ENCODE results near the gene PDE6G. TPM values are rescaled to one million over a fixed set of nuclear protein-coding genes. Genes with fewer than 3 reads are reported as not detected.

PDE6G gene
- total RNA-seq, 1 donor from 2014 or later: 0.83 TPM

DNA sequence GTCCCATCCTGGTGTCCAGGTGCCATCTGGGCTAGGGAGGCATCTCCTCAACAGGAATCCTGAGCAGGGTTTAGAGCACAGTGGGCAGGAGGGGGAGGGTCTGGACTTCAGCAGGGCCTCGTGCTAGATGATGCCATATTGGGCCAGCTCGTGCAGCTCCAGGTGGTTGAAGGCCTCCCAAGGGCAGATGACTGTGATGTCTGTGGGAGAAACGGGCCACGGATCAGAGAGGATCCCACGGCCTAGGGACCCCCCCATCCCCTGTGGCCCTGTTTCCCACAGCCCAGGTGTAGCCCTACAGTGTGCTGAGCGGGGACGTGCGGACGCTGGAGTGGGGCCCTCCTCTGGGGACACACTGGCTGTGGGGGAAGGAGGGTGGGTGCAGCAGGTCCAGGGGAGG lies 5.4 kb downstream of the PDE6G start:
- no peaks in the 10 kb centered on the region for H3K9me3 Mint-ChIP-seq (ENCODE audit: unreplicated experiment)
- no peak for DNase-seq (ENCODE audit: extremely low spot score, unreplicated experiment)
- no peak overlapping the region for H3K4me3 Mint-ChIP-seq (ENCODE audit: unreplicated experiment)
- TF ChIP-seq, protein P1, sequence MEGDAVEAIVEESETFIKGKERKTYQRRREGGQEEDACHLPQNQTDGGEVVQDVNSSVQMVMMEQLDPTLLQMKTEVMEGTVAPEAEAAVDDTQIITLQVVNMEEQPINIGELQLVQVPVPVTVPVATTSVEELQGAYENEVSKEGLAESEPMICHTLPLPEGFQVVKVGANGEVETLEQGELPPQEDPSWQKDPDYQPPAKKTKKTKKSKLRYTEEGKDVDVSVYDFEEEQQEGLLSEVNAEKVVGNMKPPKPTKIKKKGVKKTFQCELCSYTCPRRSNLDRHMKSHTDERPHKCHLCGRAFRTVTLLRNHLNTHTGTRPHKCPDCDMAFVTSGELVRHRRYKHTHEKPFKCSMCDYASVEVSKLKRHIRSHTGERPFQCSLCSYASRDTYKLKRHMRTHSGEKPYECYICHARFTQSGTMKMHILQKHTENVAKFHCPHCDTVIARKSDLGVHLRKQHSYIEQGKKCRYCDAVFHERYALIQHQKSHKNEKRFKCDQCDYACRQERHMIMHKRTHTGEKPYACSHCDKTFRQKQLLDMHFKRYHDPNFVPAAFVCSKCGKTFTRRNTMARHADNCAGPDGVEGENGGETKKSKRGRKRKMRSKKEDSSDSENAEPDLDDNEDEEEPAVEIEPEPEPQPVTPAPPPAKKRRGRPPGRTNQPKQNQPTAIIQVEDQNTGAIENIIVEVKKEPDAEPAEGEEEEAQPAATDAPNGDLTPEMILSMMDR (IDR thresholded peaks at IDR 0.05): no peak
- H3K27me3 Mint-ChIP-seq (ENCODE audit: unreplicated experiment): no peaks in the 10 kb centered on the region
- peaks cover 14% of the 10 kb centered on the region for H3K4me1 Mint-ChIP-seq (ENCODE audit: unreplicated experiment)
- no peaks in the 10 kb centered on the region for H3K36me3 Mint-ChIP-seq (ENCODE audit: unreplicated experiment)
- no peak overlapping the region for H3K27ac Mint-ChIP-seq (ENCODE audit: unreplicated experiment)

DNA sequence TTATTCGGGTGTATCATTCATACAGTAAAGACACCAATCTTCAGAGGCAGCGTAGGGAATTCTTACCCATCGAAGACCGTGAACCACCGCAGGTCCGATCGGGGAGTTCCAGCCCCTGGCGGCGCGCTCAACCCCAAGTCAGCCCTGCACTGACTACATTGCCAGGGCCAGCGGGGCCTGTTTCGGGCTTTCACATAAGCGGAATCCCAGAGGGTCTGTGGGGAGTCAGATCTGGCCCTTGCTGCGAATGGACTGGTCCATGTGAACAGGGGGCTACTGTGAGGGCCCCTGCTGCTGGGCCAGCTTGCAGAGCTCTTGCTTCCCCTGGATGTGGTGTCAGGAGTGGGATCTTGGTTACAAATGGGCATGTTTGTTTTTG lies 7.6 kb downstream of the PDE6G start:
- H3K4me3 Mint-ChIP-seq (ENCODE audit: unreplicated experiment): no peak overlapping the region
- no peak for DNase-seq (ENCODE audit: extremely low spot score, unreplicated experiment)
- H3K4me1 Mint-ChIP-seq (ENCODE audit: unreplicated experiment): peaks cover 13% of the 10 kb centered on the region
- no peaks in the 10 kb centered on the region for H3K27me3 Mint-ChIP-seq (ENCODE audit: unreplicated experiment)
- no peaks in the 10 kb centered on the region for H3K36me3 Mint-ChIP-seq (ENCODE audit: unreplicated experiment)
- TF ChIP-seq, protein P1 (IDR thresholded peaks at IDR 0.05): no peak
- H3K9me3 Mint-ChIP-seq (ENCODE audit: unreplicated experiment): no peaks in the 10 kb centered on the region
- H3K27ac Mint-ChIP-seq (ENCODE audit: unreplicated experiment): no peak overlapping the region

DNA sequence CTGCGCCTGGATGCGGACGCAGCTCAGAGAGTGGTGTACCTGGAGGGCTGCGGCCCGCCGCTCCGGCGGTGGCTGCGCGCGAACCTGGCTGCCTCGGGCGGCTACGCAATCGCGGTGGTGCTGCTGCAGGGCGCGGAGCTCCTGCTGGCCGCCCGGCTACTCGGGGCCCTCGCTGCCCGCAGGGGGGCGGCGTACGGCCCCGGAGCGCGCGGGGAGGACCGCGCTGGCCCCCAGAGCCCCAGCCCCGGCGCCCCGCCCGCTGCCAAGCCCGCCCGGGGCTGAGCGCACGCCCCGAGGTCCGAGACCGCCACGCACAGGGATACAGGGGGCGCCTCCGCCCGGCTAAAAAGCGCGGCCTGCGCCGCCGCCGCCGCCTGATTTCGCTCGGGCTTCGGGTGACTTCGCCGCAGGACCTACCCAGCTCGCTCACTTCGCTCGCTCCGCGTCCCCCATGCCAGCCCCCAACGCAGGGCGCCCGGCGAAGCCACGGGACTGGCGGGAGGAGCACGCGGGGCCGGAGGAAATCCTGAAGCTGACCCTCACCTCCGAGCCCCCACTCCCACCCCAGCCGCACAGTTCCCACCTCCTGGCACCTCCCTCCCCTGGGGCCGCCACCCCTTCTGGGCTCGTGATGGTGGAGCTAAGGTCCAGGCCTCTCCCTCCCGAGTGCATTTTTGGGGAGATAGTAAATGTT lies 8.2 kb downstream of the PDE6G start:
- no peak overlapping the region for H3K4me3 Mint-ChIP-seq (ENCODE audit: unreplicated experiment)

DNA sequence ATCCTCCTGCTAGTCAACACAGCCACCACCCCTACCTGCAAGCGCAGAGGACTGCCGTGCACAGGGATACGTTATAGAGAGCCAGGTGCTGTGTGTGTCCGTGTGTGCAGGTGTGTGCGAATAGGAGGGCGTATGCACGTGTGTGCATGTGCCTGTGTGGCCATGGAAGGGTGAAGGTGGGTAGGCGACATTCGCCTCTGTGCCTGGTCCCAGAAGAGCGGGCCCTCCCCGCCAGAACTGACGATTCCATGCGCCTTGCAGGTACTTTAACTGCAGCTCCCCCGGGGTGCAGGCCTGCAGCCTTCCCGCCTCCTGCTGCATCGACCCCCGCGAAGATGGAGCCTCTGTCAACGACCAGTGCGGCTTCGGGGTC lies 8.7 kb downstream of the PDE6G start:
- no peaks in the 10 kb centered on the region for H3K9me3 Mint-ChIP-seq (ENCODE audit: unreplicated experiment)
- no peak overlapping the region for H3K4me3 Mint-ChIP-seq (ENCODE audit: unreplicated experiment)
- H3K27me3 Mint-ChIP-seq (ENCODE audit: unreplicated experiment): no peaks in the 10 kb centered on the region
- no peak for DNase-seq (ENCODE audit: extremely low spot score, unreplicated experiment)
- peaks cover 6% of the 10 kb centered on the region for H3K4me1 Mint-ChIP-seq (ENCODE audit: unreplicated experiment)
- H3K27ac Mint-ChIP-seq (ENCODE audit: unreplicated experiment): no peak overlapping the region
- no peaks in the 10 kb centered on the region for H3K36me3 Mint-ChIP-seq (ENCODE audit: unreplicated experiment)
- TF ChIP-seq, protein P1 (IDR thresholded peaks at IDR 0.05): no peak

More for the DNA sequence above, 8.2 kb downstream of the PDE6G start:
- TF ChIP-seq, protein P1 (IDR thresholded peaks at IDR 0.05): no peak
- Mint-ChIP-seq H3K4me1 (ENCODE audit: unreplicated experiment) (peaks cover 9% of the 10 kb centered on the region), H3K36me3 (ENCODE audit: unreplicated experiment) (no peaks in the 10 kb centered on the region), H3K27ac (ENCODE audit: unreplicated experiment) (no peak overlapping the region), H3K27me3 (ENCODE audit: unreplicated experiment) (no peaks in the 10 kb centered on the region), H3K9me3 (ENCODE audit: unreplicated experiment) (no peaks in the 10 kb centered on the region)
- DNase-seq (ENCODE audit: extremely low spot score, unreplicated experiment): no peak

DNA sequence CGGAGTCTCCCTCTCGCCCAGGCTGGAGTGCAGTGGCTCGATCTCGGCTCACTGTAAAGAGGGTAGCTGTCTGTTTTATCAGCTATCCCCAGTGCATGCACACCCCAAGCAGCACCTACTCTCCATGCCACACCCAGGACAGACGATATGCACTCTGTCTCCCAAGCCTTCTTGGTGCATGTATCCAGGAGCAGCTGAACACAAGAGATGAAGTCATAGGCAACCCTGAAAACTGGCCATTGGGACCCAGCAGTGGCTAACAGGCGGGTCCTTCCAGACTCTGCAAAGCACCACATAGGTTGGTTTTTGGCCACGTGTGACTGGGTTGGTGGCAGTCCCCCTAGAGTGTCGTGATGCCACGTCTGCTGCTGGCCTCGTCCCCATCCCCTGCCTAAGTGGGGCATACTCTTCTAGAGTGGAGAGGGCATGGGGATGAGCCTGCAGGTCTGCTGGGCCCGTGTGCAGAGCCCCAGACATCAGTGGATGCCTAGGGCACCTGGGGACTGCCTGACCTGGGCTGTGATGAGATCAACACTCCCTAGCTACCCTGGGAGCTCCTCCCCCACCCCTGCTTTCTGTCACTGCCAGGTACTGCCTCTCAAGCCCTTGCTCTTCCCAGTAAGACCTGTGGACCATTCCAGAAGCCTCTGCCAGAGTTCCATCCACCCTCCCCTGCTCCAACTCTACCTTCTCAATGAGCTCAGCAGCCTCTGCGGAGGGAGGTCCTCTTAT lies 9.3 kb downstream of the PDE6G start:
- Mint-ChIP-seq H3K4me3 (ENCODE audit: unreplicated experiment) (no peak overlapping the region), H3K9me3 (ENCODE audit: unreplicated experiment) (no peaks in the 10 kb centered on the region), H3K27me3 (ENCODE audit: unreplicated experiment) (no peaks in the 10 kb centered on the region), H3K27ac (ENCODE audit: unreplicated experiment) (no peak overlapping the region), H3K36me3 (ENCODE audit: unreplicated experiment) (no peaks in the 10 kb centered on the region), H3K4me1 (ENCODE audit: unreplicated experiment) (peaks cover 4% of the 10 kb centered on the region)
- no peak for DNase-seq (ENCODE audit: extremely low spot score, unreplicated experiment)
- TF ChIP-seq, protein P1 (IDR thresholded peaks at IDR 0.05): no peak
